ENCODE data around the gene VWA3B. TPM values are rescaled to one million over a fixed set of nuclear protein-coding genes. Genes with fewer than 3 reads are reported as not detected.

VWA3B gene
- total RNA-seq, 1 experiment from 2014 or later: not detected

- intact Hi-C loops (cut with micrococcal nuclease; ENCODE audit: unreplicated experiment): no loop called here
- Mint-ChIP-seq H3K9me3 (ENCODE audit: low read depth, unreplicated experiment) (no peaks in the 10 kb centered on the region), H3K4me3 (ENCODE audit: low read depth, unreplicated experiment) (no peak overlapping the region), H3K36me3 (ENCODE audit: insufficient read depth, unreplicated experiment) (no peaks in the 10 kb centered on the region), H3K27ac (ENCODE audit: unreplicated experiment) (no peak overlapping the region), H3K4me1 (ENCODE audit: low read depth, unreplicated experiment) (no peaks in the 10 kb centered on the region), H3K27me3 (ENCODE audit: unreplicated experiment) (peaks cover 47% of the 10 kb centered on the region)
- BruUV-seq (replicated peaks): no TSS peak
- no peak for TF ChIP-seq CTCF (IDR thresholded peaks at IDR 0.05; ENCODE audit: unreplicated experiment)
- CTCF ChIA-PET: no interaction called here
- no peak for DNase-seq
These were observed 31.9 kb downstream of the VWA3B start for GRCh38 chr2:98118852-98119251.

GRCh38 chr2:98121149-98121548, 34.2 kb downstream of the VWA3B start:
- CTCF ChIA-PET: no interaction called here
- BruUV-seq (replicated peaks): no TSS peak
- intact Hi-C loops (cut with micrococcal nuclease; ENCODE audit: unreplicated experiment): no loop called here
- Mint-ChIP-seq H3K27ac (ENCODE audit: unreplicated experiment) (no peak overlapping the region), H3K36me3 (ENCODE audit: insufficient read depth, unreplicated experiment) (no peaks in the 10 kb centered on the region), H3K9me3 (ENCODE audit: low read depth, unreplicated experiment) (no peaks in the 10 kb centered on the region), H3K4me1 (ENCODE audit: low read depth, unreplicated experiment) (no peaks in the 10 kb centered on the region), H3K27me3 (ENCODE audit: unreplicated experiment) (peaks cover 56% of the 10 kb centered on the region), H3K4me3 (ENCODE audit: low read depth, unreplicated experiment) (no peak overlapping the region)
- no peak for TF ChIP-seq CTCF (IDR thresholded peaks at IDR 0.05; ENCODE audit: unreplicated experiment)
- no peak for DNase-seq

GRCh38 chr2:98122524-98122923, 35.6 kb downstream of the VWA3B start:
- no peak for TF ChIP-seq CTCF (IDR thresholded peaks at IDR 0.05; ENCODE audit: unreplicated experiment)
- peaks cover 46% of the 10 kb centered on the region for H3K27me3 Mint-ChIP-seq (ENCODE audit: unreplicated experiment)
- BruUV-seq (replicated peaks): no TSS peak
- H3K36me3 Mint-ChIP-seq (ENCODE audit: insufficient read depth, unreplicated experiment): no peaks in the 10 kb centered on the region
- no peaks in the 10 kb centered on the region for H3K4me1 Mint-ChIP-seq (ENCODE audit: low read depth, unreplicated experiment)
- intact Hi-C loops (cut with micrococcal nuclease; ENCODE audit: unreplicated experiment): no loop called here
- no peak overlapping the region for H3K4me3 Mint-ChIP-seq (ENCODE audit: low read depth, unreplicated experiment)
- H3K9me3 Mint-ChIP-seq (ENCODE audit: low read depth, unreplicated experiment): no peaks in the 10 kb centered on the region
- DNase-seq: no peak
- CTCF ChIA-PET: no interaction called here
- no peak overlapping the region for H3K27ac Mint-ChIP-seq (ENCODE audit: unreplicated experiment)

- TF ChIP-seq CTCF (IDR thresholded peaks at IDR 0.05; ENCODE audit: unreplicated experiment): no peak
- intact Hi-C loops (cut with micrococcal nuclease; ENCODE audit: unreplicated experiment): no loop called here
These were observed 36.3 kb downstream of the VWA3B start for GRCh38 chr2:98123286-98123685.

More at GRCh38 chr2:98123286-98123685, 36.3 kb downstream of the VWA3B start:
- Mint-ChIP-seq H3K4me3 (ENCODE audit: low read depth, unreplicated experiment) (no peak overlapping the region), H3K4me1 (ENCODE audit: low read depth, unreplicated experiment) (no peaks in the 10 kb centered on the region), H3K36me3 (ENCODE audit: insufficient read depth, unreplicated experiment) (no peaks in the 10 kb centered on the region), H3K27me3 (ENCODE audit: unreplicated experiment) (peaks cover 53% of the 10 kb centered on the region), H3K27ac (ENCODE audit: unreplicated experiment) (no peak overlapping the region), H3K9me3 (ENCODE audit: low read depth, unreplicated experiment) (no peaks in the 10 kb centered on the region)
- no peak for DNase-seq
- no TSS peak for BruUV-seq (replicated peaks)
- CTCF ChIA-PET: no interaction called here
